A673 (cell line): ENCODE data around the gene CXADR.

Experiments used
- CTCF ChIP-seq: fragments of 300-800, 200-600 bp; sonication (generic); conservative IDR thresholded peaks from 2 replicates; pipeline ENCODE4 v1.5.1; 2017; ENCODE audit warnings: low read depth, mild to moderate bottlenecking, antibody characterized with exemption, low read length, moderate library complexity, mixed read lengths
- EZH2 ChIP-seq: fragments of 200-600 bp; sonication (generic); IDR thresholded peaks from 2 replicates; pipeline ENCODE4 v1.6.1; 2017; ENCODE audit warnings: borderline replicate concordance, low read depth, mild to moderate bottlenecking, mixed read lengths, antibody characterized with exemption, low read length; ENCODE audit not compliant: poor library complexity, severe bottlenecking

- TF ChIP-seq CTCF (no peak), EZH2 (no peak)
Observed at GRCh38 chr21:17537299-17537698, 24.5 kb downstream of the CXADR start.
